A673 (cell line): ENCODE data around the gene TEX53. TPM values are rescaled to one million over a fixed set of nuclear protein-coding genes. Genes with fewer than 3 reads are reported as not detected.

ENCODE experiments used
- BruUV-seq: library from RNA; stranded (reverse); fragments of 400-500 nt; replicated peaks from 2 replicates; lab custom pipeline; 2021; lab: Mats Ljungman, UMichigan
- CTCF ChIA-PET: fragments of 300-600 bp; sonication (Branson Sonifier 250); formaldehyde crosslinking; loops from one replicate; lab custom pipeline; 2022; ENCODE audit warnings: antibody characterized with exemption; lab: Charles Lee
- POLR2A ChIA-PET: fragments of 300-600 bp; sonication (Branson Sonifier 250); formaldehyde crosslinking; loops from one replicate; lab custom pipeline; 2022; ENCODE audit warnings: antibody characterized with exemption; ENCODE audit not compliant: low non-redundant PET; lab: Charles Lee
- DNase-seq: peaks from one replicate; pipeline ENCODE4 v3.0.0-alpha.2; 2015; ENCODE audit warnings: low spot score
- H3K27ac ChIP-seq: fragments of 200-600 bp; sonication (generic); 2 replicates; pipeline ENCODE4 v1.5.1; 2016; ENCODE audit warnings: mixed run types, low read depth, mild to moderate bottlenecking, mixed read lengths, antibody characterized with exemption, low read length; ENCODE audit not compliant: poor library complexity, severe bottlenecking
- H3K27me3 ChIP-seq: fragments of 200-600 bp; sonication (generic); replicated peaks from 2 replicates; pipeline ENCODE4 v1.6.1; 2017; ENCODE audit warnings: mixed run types, low read depth, mild to moderate bottlenecking, mixed read lengths, antibody characterized with exemption, low read length; ENCODE audit not compliant: insufficient read depth, poor library complexity
- H3K36me3 ChIP-seq: fragments of 200-600 bp; sonication (generic); 2 replicates; pipeline ENCODE4 v1.6.1; 2016; ENCODE audit warnings: mixed run types, mild to moderate bottlenecking, mixed read lengths, antibody characterized with exemption, low read length; ENCODE audit not compliant: insufficient read depth, poor library complexity, severe bottlenecking
- H3K4me1 ChIP-seq: fragments of 200-600 bp; sonication (generic); 2 replicates; pipeline ENCODE4 v1.6.1; 2017; ENCODE audit warnings: mixed run types, mild to moderate bottlenecking, mixed read lengths, antibody characterized with exemption, low read length; ENCODE audit not compliant: insufficient read depth, poor library complexity, severe bottlenecking
- H3K4me3 ChIP-seq: fragments of 200-600 bp; sonication (generic); 2 replicates; pipeline ENCODE4 v1.5.1; 2016; ENCODE audit warnings: low read depth, mixed run types, mild to moderate bottlenecking, mixed read lengths, low read length; ENCODE audit not compliant: poor library complexity, severe bottlenecking
- H3K9me3 ChIP-seq: fragments of 200-600 bp; sonication (generic); 2 replicates; pipeline ENCODE4 v1.6.1; 2016; ENCODE audit warnings: mixed run types, low read depth, mild to moderate bottlenecking, mixed read lengths, antibody characterized with exemption, low read length; ENCODE audit not compliant: poor library complexity, severe bottlenecking
- EZH2 ChIP-seq: fragments of 200-600 bp; sonication (generic); IDR thresholded peaks from 2 replicates; pipeline ENCODE4 v1.6.1; 2017; ENCODE audit warnings: borderline replicate concordance, low read depth, mild to moderate bottlenecking, mixed read lengths, antibody characterized with exemption, low read length; ENCODE audit not compliant: poor library complexity, severe bottlenecking
- intact Hi-C: fragments of 100-400 bp; cut with micrococcal nuclease; formaldehyde crosslinking; loops from one replicate; pipeline ENCODE4 v1.10.0; 2022; ENCODE audit not compliant: unreplicated experiment
- total RNA-seq: library from RNA; stranded (reverse); gene quantifications from 2 replicates; pipeline ENCODE4 v1.2.3, GENCODE V29; 2021
- TF ChIP-seq, protein P1 (sequence below): fragments of 300-800, 200-600 bp; sonication (generic); conservative IDR thresholded peaks from 2 replicates; pipeline ENCODE4 v1.5.1; 2017; ENCODE audit warnings: low read depth, mild to moderate bottlenecking, antibody characterized with exemption, low read length, moderate library complexity, mixed read lengths

TEX53 gene
- total RNA-seq, 1 experiment from 2014 or later = not detected

DNA sequence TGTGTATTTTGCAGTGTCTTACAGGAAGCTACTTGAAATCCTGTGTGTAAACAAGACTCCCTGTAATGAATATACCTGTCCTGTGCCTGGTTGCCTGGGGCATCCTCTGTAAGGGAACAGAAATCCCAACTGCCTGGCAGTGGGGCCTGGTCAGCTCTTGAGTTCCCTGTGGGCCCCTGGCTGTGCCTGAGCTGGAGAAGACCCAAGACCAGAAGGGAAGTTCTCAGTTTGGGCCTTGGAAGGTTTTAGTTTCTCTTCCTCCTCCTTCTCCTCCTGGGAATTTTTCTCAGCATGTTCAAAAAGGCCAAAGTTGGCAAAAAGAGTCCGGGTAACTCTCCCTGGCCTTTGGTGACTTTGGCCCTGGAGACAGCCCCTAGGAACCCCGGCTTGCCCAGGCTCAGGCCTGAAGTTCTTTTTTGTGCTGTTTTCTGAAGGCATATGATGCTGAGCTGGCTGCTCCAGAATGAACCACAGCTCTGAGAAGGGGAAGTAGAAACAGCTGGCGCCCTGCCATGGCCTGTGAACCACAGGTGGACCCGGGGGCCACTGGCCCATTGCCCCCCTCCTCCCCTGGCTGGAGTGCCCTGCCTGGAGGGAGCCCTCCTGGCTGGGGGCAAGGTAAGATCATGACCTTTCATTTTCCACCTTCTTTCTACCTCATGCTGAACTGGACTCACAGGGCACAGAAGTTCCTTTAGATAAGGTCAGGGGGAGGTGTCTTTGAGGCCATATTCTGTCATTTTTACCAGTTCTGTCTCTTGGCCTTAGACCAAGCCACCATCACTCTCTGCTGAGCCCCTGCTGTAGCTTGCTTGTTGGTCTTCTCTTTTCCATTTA, 40.7 kb downstream of the TEX53 start:
- intact Hi-C loops = no loop called here
- CTCF ChIA-PET = interaction anchor here (0.7 kb wide), 1 partner anchor 654 kb away, joined by 3 read pairs; no protein-coding TSS in a partner anchor
- H3K4me1 ChIP-seq = peaks cover 5% of the 10 kb centered on the region
- no peaks in the 10 kb centered on the region for H3K27me3 ChIP-seq
- H3K9me3 ChIP-seq = no peaks in the 10 kb centered on the region
- no peak overlapping the region for H3K27ac ChIP-seq
- H3K4me3 ChIP-seq = no peak overlapping the region
- POLR2A ChIA-PET = no interaction called here
- no TSS peak for BruUV-seq
- H3K36me3 ChIP-seq = peaks cover 12% of the 10 kb centered on the region
- no peak for TF ChIP-seq EZH2
- TF ChIP-seq, protein P1, sequence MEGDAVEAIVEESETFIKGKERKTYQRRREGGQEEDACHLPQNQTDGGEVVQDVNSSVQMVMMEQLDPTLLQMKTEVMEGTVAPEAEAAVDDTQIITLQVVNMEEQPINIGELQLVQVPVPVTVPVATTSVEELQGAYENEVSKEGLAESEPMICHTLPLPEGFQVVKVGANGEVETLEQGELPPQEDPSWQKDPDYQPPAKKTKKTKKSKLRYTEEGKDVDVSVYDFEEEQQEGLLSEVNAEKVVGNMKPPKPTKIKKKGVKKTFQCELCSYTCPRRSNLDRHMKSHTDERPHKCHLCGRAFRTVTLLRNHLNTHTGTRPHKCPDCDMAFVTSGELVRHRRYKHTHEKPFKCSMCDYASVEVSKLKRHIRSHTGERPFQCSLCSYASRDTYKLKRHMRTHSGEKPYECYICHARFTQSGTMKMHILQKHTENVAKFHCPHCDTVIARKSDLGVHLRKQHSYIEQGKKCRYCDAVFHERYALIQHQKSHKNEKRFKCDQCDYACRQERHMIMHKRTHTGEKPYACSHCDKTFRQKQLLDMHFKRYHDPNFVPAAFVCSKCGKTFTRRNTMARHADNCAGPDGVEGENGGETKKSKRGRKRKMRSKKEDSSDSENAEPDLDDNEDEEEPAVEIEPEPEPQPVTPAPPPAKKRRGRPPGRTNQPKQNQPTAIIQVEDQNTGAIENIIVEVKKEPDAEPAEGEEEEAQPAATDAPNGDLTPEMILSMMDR = no peak
- no peak for DNase-seq

DNA sequence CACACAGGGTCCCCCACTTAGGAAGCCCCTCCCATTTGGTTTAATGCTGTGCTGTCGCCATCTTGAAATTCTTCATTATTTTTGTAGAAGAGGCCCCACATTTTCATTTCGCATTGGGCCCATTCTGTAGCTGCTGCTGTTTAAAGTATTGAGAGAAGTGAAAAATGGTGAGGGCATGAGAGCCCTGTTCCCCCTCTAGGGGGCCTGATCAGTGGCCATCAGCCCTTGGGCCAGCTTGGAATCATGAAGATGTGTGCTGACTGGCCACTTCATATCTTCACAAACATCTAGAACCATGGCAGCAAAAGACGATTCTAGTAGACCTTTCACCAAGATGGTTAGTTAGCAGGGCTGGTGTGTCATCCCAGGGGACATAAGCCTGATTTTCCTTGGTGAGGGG, 43.2 kb downstream of the TEX53 start:
- Histone ChIP-seq H3K27me3 (no peaks in the 10 kb centered on the region), H3K27ac (no peak overlapping the region), H3K9me3 (no peaks in the 10 kb centered on the region), H3K4me3 (no peak overlapping the region), H3K36me3 (peaks cover 12% of the 10 kb centered on the region), H3K4me1 (peaks cover 9% of the 10 kb centered on the region)
- intact Hi-C loops = no loop called here
- no peak for DNase-seq
- BruUV-seq = no TSS peak
- POLR2A ChIA-PET = no interaction called here
- TF ChIP-seq EZH2 = no peak
- TF ChIP-seq, protein P1 = 0 out of 2 replicates have a peak, but pooled peaks have one; percentile 12
- CTCF ChIA-PET = no interaction called here

DNA sequence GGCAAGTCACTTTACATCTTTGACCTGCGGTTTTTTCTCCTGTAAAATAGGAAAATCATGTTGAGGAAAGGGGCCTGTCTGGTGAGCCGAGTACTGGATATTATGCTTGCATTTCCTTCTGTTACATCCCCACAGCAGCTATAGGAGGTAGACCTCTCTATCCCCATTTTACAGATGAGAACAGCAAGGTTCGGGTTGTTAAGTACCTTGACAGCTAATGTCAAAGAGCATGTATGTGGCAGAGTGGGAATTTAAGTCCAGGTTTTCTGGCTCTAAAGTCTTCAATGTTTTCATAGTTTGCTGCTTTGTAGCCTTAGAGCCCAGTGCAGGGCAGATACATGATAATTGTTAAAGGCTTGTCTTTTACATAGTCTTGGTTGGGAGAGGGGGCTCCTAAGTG, 43.7 kb downstream of the TEX53 start:
- intact Hi-C loops = no loop called here
- no peaks in the 10 kb centered on the region for H3K9me3 ChIP-seq
- no peak overlapping the region for H3K27ac ChIP-seq
- no peak for TF ChIP-seq EZH2
- TF ChIP-seq, protein P1 = no peak
- ChIA-PET CTCF (no interaction called here), POLR2A (no interaction called here)
- H3K4me3 ChIP-seq = no peak overlapping the region
- DNase-seq = no peak
- peaks cover 9% of the 10 kb centered on the region for H3K4me1 ChIP-seq
- no TSS peak for BruUV-seq
- no peaks in the 10 kb centered on the region for H3K27me3 ChIP-seq
- H3K36me3 ChIP-seq = peaks cover 12% of the 10 kb centered on the region
